Prostate gland (tissue), 2 donors: ENCODE measurements around the gene PDXP.

Experiments used
- POLR2A ChIP-seq: fragments of 450-650 bp; IDR thresholded peaks from one replicate; pipeline ENCODE4 v1.6.1; 2016; ENCODE audit warnings: antibody characterized with exemption, mild to moderate bottlenecking
- POLR2AphosphoS5 ChIP-seq: sonication (generic); formaldehyde crosslinking; IDR thresholded peaks from one replicate; pipeline ENCODE4 v1.6.1; 2017; ENCODE audit warnings: antibody characterized with exemption
- TF ChIP-seq, protein P1 (sequence below), 4 experiments: fragments of 200-600 bp in 2 of 4; fragments of 450-650 bp in 2 of 4; sonication (generic) in 2 of 4; IDR thresholded peaks; 1 replicate in 3 of 4; 2 replicates in 1 of 4; pipeline ENCODE4 v1.5.1; 2016 to 2019; ENCODE audit warnings: antibody characterized with exemption in 4 of 4, mild to moderate bottlenecking in 2 of 4, moderate library complexity in 2 of 4

DNA sequence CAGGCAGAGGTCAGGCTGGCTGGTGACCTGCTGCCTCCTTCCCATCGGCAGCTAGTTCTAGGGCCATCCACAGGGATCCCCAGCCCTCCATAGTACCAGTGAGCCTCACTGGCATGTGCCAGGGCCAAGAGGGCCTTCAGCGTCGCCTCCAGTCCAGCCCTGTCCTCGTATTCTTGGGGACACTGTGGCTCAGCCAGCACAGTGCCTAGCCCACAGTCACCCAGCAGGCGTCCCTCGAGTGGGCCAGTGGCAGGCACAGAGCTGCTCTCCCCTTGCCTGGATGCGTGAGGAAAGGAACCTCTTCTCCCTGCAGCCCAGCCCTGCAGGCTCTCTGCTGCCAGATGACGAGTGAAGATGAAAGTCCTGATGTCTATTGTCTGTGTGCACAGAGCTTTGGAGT lies 29.7 kb upstream of the PDXP start:
- TF ChIP-seq POLR2A (no peak), POLR2AphosphoS5 (no peak)
- TF ChIP-seq, protein P1, sequence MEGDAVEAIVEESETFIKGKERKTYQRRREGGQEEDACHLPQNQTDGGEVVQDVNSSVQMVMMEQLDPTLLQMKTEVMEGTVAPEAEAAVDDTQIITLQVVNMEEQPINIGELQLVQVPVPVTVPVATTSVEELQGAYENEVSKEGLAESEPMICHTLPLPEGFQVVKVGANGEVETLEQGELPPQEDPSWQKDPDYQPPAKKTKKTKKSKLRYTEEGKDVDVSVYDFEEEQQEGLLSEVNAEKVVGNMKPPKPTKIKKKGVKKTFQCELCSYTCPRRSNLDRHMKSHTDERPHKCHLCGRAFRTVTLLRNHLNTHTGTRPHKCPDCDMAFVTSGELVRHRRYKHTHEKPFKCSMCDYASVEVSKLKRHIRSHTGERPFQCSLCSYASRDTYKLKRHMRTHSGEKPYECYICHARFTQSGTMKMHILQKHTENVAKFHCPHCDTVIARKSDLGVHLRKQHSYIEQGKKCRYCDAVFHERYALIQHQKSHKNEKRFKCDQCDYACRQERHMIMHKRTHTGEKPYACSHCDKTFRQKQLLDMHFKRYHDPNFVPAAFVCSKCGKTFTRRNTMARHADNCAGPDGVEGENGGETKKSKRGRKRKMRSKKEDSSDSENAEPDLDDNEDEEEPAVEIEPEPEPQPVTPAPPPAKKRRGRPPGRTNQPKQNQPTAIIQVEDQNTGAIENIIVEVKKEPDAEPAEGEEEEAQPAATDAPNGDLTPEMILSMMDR (IDR thresholded peaks at IDR 0.05), result no peak
